HG03060 (cell line): ENCODE measurements around the gene SPPL2B.

Experiments
- ATAC-seq: cut with Tn5 transposase; IDR thresholded peaks from one replicate; pipeline ENCODE4 v1.9.1; 2021; ENCODE audit warnings: low read depth, moderate number of reproducible peaks; ENCODE audit not compliant: unreplicated experiment

SPPL2B gene

DNA sequence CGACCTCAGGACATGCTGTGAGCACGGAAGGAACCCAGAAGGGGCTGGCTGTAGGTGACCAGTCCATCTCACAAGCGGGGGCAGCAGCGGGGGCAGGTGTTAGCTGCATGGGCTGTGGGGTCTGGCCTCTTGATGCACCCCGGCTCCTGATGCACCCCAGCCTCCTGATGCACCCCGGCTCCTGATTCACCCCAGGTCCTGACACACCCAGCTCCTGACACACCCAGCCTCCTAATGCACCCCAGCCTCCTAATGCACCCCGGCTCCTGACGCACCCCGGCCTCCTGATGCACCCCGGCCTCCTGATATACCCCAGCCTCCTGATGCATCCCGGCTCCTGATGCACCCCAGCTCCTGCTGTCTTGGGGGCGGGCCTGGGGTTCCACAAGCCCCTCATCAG is 7.5 kb upstream of the SPPL2B start:
- no peak for ATAC-seq

DNA sequence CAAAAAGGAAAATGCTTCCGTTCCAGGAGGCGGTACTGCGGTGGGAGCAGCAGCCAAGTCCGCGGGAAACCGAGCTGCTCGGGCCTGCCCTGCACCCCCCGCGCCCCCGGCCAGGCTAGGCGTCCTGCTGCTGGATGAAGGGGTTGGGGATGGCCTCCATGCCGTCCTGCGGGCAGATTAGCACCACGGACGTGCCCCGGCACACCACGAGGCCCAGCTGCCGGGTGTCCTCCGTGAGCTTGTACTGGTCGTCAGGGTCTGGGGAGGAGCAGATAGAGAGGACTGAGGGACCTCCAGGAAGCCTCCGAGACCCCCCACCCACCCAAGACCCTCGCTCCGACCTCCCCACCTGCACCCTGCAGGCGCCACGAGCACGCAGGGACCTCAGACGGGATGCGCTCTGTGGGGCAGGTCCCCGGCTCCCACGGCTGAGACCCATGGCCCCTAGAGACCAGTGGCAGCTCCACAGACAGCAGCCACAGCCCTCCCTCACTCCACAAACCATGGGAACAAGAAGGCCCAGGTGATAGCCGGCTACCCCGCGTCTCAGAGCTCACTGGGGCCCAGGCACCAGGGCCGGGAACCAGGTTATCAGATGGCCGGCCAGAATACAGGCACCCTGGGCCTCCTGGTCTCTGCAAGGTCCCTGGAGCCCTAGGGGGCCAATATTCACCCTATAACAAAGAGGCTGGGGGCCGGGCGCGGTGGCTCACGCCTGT is 6.8 kb upstream of the SPPL2B start:
- no peak for ATAC-seq

DNA sequence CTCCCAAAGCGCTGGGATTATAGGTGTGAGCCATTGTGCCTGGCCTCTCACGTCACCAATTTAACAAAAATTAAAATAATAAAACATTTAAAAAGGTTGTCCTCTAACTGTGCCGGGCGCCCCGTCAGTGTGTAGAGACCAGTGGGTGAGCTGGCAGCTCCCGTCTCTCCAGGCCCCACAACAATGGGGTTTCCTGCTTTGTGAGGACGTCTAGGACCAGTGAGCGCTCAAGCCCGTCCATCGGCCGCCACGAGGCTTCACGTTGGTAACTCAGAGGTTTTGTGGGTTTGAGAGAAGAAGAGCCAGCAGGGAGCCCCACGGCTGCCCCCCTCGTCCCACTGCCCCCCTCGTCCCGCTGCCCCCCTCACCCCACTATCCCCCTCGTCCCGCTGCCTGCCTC is 4.8 kb upstream of the SPPL2B start:
- no peak for ATAC-seq

DNA sequence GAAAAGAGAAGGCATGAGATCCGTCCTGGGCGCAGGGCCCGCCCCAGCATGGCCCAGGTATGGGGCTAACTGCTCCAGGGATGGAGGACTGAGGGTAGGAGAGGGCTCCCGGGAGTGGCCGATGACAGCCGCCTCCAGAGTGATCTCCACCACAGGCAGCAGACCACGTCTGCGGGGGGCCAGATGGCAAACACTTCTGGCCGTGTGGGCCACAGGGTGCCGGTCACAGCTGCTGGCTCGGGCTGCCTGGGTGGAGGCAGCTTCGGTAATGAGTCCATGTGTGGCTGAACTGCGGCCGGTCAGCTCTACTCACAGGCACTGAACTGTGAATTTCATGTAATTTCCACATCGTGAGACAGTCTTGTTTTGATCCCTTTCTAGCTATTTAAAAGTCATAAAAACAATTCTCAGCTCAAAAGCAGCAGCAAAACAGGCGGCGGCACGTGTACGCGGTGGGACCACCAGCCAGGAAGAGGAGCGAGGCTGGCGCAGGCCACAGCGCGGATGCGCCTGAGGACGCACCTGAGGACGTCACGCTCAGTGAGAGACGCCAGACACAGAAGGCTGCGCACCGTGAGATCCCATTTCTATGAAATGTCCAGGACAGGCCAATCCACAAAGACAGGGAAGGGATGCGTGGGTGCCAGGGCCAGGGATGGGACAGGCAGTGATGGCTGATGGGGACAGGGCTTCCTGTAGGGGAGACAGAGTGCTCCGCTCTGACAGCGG is 4.1 kb upstream of the SPPL2B start:
- ATAC-seq = no peak

DNA sequence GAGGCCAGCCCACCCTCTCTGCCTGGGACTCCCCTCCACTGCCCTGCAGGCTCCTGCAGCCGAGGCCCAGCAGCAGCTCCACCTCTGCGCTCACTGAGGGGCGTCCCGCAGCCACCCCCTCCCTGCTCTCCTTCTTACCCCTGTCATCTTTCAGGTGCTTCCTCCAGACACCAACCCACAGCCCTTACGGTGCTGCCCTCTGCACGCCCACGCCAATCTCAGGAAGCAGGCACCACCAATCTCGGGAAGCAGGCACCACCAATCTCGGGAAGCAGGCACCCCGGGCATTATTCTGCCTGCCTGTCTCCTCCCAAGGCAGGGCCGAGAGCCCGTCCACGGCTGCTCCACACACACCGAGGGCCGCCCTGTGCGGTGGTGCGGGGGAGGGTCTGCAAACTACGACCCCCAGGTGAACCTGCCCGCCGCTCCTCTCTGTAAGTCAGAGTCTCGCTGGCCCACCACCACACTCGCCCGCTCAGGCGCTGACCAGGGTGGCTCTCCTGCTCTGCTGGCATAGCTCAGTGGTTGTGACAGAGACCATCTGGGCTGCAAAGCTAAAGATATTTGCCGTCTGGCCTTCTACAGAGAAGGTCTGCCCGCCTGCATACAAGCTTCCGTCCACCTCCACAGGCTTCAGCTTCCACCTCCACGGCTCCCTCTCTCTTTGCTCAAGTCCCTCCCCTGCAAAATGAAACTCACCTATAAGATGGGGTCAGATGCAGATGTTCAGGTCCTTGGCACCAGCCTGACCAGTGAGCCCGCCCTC is 3.0 kb upstream of the SPPL2B start:
- ATAC-seq = no peak

DNA sequence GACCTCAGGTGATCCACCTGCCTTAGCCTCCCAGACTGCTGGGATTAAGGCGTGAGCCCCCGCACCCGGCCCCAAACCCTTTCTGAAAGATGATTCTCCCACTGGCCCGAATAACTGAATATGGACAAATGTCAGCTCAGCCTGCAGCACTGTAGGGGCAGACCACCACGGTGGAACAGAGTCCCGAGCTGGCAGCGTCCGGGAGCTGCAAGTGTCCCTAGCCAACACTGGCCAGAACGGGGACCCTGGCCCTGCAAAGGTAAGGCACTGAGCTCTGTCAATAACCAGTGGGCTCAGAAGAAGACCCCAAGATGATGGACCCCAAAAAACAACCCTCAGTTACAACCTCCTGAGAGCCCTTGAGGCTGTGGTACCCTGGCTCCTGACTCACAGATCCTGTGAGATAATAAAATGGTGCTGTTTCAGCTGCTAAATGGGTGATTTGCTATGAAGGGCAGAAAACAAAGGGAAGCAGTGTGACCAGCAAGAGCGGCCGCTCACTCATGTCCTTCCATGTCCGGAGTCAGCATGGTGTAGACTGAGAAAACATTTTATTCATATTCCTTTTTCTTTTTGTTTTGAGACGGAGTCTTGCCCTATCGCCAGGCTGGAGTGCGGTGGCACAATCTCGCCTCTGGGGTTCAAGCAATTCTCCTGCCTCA is 1.7 kb upstream of the SPPL2B start:
- no peak for ATAC-seq

DNA sequence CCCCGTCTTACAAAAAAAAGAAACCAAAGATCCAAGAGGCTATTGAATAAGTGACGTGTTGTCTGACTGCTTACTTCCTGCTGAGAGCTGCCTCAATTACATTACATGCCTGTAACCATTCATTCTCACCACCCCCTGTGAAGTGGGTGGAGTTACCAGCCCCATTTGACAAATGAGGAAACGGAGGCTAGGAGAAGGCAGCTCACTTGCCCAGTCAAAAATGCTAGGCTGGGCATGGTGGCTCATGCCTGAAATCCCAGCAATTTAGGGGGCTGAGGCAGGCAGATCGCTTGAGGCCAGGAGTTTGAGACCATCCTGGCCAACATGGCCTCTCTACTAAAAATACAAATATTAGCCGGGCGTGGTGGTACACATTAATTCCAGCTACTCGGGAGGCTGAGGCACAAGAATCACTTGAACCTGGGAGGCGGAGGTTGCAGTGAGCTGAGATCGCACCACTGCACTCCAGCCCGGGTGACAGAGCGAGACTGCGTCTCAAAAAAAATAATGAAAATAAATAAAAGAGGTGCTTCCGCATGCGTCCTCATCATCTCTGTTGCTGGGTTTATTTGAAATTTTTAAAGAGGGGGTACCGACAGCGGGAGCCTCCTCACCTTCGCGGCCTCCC is 597 bp upstream of the SPPL2B start:
- ATAC-seq = no peak

DNA sequence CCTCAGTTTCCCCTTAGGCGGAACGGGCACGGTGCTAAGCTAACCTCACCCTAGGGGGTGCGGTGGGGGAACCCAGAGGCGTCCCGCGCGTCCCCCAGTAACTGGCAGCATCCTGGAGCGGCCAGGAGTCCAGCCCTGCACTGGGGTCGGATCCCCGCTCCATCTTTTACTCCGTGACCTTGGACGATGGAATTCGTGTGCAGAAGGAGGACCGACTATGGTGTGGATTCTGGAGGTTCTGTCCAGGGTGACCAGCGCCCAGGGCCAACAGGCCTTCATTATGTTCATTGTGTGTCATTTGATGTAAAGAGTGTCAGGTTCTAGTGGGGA is 630 bp downstream of the SPPL2B start:
- no peak for ATAC-seq

DNA sequence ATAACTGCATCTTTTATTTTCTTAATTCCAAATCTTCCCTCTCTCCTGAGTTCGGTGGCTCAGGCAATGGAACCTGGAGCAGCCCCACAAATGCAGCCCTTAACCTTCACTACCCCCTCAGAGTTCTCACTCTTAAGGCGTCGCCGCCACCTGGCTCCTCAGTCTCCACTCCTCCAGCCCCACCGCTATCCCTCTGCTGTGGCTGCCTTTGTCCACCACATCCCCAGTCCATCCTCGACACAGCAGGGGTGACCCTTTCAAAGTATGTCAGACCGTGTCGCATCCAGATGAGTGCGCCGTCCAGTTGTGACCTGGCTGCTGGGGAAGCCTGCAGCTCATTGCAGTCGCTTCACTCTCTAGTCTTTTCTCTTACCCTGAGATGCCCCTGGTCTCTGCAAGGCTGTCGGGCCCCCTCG is 1.0 kb downstream of the SPPL2B start:
- no peak for ATAC-seq

DNA sequence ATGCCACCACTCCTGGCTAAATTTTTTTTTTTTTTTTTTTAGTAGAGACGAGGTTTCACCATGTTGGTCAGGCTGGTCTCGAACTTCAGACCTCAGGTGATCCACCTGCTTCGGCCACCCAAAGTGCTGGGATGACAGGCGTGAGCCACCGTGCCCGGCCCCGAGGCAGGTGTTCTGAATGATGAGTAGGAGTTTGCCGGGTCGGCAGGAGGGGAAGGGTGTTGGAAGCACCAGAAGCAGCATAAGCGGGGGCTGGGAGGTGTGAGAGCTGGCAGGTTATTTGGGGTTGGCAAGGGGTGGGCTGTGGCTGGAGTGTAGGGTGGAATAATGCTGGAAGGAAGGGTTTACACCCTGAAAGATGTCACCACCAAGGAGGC is 1.8 kb downstream of the SPPL2B start:
- ATAC-seq = no peak

DNA sequence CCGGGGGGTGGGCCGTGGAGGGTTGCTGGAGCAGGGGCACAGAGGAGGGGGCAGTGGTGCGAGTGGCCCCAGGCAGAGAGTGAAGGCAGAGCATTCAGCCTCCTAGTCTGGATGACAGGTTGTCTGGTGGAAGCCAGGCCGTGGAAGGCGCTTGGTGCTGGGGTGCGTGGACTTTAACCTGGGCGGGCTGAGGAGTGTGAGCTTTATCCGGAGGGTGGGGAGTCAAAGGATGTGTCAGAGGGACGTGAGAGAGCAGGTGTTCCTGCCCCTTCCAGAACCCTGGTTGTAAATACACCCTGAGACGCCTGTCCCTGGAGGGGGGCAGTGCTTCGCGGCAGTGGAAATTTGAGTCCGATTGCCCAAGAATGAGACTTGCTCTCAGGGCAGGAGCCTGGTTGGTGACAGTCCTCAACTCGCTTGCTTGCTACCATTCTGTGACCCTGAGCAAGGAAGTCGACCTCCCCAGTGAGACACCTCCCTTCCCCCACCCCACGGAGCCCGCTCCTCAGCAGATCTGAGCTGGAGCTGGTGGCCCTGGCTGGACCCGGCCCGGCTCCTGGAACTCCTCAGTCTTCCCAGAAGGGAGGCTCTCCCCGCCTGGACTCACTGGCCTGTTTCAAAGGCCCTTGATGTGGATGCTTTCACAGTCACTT is 2.3 kb downstream of the SPPL2B start:
- no peak for ATAC-seq

DNA sequence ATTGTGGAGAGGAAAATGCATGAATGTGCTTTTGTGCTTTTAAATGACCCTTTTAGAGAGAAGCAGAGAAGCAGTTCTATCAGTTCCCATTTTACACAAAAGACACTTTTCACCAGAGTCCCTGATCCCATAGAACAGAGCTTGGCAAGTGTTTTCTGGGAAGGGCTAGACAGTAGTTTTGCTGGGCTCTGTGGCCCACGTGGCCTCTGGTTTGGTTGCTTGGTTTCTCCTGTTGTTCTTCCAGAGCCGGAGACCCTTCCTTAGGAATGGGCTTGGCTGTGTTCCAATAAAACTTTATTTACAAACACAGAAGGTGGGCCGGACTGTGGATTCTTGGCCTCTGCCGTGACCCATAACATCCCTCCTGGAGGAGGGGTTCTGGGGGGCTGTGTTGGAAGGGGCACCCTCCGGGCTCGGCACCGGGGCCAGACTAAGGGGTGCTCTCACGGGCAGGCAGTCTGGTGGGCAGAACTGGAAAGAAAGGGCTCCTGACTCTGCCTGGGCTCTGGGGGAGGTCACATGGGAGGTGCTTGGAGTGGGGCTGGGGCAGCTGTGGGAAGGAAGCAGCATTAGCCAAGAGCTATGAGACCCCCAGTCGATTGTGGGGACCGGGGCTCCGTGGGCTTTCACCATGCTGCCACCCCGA is 3.2 kb downstream of the SPPL2B start:
- ATAC-seq = no peak

DNA sequence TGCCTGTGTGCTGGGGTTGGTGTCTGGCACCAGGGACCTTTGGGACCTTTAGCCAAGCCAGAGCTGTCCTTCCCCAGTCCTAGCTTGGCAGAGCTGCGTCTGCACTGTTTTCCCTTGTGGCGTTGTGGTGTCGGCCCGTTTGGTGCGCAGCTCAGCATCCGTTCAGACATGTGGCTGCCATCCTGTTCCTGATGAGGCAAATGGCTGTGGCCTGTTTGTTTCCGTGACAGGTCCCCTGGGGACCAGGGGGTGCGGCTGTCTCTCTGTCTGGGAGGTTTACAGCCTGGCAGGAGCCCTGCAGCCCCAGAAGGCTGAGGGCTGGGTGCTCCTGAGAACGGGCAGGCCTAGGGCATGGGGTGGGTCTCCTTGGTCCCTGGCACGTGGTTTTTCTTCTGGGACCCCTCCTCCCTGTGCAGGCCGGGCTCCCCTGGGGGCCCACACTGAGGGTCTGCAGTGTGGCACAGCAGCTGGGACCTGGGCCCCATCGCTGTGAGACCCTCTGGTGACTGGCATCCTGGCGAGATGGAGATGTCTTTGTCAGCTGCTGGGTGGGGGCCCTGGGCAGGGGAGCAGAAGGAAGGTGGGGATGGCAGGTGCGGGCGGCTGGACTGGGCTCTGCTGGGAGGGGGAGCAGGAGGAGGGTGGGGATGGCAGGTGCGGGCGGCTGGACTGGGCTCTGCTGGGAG is 4.0 kb downstream of the SPPL2B start:
- no peak for ATAC-seq

DNA sequence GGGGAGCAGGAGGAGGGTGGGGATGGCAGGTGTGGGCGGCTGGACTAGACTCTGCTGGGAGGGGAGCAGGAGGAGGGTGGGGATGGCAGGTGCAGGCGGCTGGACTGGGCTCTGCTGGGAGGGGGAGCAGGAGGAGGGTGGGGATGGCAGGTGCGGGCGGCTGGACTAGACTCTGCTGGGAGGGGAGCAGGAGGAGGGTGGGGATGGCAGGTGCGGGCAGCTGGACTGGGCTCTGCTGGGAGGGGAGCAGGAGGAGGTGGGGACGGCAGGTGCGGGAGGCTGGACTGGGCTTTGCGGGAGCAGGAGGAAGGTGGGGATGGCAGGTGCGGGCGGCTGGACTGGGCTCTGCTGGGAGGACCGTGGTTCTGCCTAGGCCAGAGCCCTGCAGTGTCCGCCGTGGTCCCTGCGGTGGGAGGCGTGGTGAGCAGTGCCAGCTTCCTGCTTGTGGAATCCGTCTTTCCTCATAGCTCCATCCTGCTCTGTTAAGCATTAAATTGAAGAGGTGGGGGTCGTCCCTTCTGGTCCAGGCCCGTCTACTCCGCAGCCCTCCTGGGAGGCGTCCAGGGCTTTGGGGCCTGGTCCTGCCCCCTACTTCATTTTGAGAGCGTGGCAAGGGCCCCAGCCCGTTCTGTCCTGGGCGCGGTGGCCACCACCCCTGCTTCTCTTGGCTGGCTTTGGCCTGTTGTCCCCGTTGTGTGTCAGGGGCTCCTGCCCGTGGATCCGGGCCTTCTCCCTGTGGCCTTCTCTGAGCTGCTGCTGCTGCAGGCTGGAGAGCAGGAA is 4.7 kb downstream of the SPPL2B start:
- no peak for ATAC-seq

DNA sequence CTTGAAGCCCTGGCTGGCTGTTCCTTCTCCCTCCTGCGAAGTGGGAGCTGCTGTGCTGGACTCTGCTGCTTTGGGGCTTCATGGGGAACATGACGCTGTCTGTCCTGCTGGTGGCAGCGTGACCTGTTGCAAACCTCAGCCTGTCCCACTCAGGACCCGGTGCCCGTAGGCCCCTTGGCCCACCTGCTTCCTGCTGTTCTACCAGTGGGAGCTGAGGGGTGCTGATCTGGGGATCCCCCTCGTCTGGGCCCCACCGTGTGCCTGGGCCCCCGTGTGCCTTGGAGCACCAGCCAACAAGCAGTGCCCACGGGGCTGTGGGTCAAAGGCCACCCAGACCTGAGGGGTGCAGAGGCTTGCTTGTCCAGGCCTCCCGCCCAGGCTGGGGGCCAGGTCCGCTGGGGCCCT is 5.3 kb downstream of the SPPL2B start:
- no peak for ATAC-seq

DNA sequence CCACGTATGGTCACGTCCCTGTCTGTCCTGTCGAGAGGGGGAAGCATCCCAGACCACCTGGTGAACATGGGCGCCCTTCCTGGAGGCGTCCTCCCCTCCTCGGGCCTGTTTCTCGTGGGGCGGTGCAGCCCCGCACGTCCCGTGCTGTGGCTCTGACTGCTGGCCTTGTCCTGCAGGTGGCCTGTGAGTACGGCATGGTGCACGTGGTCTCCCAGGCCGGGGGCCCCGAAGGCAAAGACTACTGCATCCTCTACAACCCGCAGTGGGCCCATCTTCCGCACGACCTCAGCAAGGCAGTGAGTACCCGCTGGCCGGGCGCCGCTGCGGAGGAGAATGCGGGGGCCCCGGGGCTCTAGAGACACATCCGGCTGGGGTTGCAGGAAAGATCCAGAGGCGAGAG is 5.9 kb downstream of the SPPL2B start:
- no peak for ATAC-seq

DNA sequence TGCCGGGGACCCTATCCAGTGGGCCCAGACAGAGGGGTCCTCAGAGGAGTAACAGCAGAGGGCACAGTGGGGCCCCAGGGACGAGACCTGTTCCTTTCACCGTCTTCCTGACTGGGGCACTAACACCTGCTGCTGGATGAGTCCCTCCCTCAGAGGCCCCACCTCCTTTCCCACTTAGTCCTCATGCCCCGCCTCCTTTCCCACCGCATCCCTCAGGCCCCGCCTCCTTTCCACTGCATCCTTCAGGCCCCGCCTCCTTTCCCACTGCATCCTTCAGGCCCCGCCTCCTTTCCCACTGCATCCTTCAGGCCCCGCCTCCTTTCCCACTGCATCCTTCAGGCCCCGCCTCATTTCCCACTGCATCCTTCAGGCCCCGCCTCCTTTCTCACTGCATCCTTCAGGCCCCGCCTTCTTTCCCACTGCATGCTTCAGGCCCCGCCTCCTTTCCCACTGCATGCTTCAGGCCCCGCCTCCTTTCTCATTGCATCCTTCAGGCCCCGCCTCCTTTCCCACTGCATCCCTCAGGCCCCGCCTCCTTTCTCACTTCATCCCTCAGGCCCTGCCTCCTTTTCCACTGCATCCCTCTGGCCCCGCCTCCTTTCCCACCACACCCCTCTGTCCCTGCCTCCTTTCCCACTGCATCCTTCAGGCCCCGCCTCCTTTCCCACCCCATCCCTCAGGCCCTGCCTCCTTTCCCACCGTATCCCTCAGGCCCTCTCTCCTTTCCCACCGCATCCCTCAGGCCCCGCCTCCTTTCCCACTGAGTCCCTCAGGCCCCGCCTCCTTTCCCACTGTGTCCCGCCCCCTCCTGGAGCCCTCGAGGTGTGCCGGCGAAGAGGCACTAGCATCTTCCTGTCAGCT is 6.7 kb downstream of the SPPL2B start:
- ATAC-seq = no peak

DNA sequence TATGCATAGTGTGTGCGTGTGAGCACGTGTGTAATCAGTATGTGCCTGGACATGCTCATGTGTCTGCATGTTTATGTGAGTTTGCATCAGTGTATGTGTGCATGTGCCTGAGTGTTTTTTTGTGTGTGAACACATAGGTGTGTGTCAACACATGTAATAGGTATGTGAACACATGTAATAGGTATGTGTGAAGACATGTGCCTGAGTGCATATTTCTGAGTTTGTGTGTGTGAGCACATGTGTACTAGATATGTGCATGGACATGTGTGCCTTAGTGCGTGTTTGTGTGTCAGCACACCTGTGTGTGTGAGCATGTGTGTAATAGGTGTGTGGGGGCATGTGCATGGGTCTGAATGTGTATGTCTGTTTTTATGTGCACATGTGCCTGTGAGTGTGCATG is 7.4 kb downstream of the SPPL2B start:
- ATAC-seq = no peak
